ENCODE data around the gene PRRT1.
A peak's percentile ranks its signal among the peaks of the same experiment; 100 is the strongest.
"Not testable (repeated sequence)": the region's sequence is repeated elsewhere in the genome, so short reads cannot be mapped to it uniquely, and the experiment has no call there.

The PRRT1 gene

GRCh38 chr6:32187725-32188380 lies 36.1 kb upstream of the PRRT1 start:
- not testable (repeated sequence) for DNase-seq (ENCODE audit: low spot score)

- no peak for DNase-seq (ENCODE audit: low spot score)
Observed at GRCh38 chr6:32187009-32187709, 35.4 kb upstream of the PRRT1 start.

- DNase-seq (ENCODE audit: low spot score) = not testable (repeated sequence)
Observed at GRCh38 chr6:32186151-32186840, 34.6 kb upstream of the PRRT1 start.

- DNase-seq (ENCODE audit: low spot score) = not testable (repeated sequence)
Observed at GRCh38 chr6:32185681-32186131, 34.0 kb upstream of the PRRT1 start.

GRCh38 chr6:32184084-32184640 lies 32.4 kb upstream of the PRRT1 start, which contains the start of gene AGER:
TSS of gene AGER (minus strand) at chr6:32184253. CDS start at chr6:32184222, 31 bp downstream.
- DNase-seq (ENCODE audit: low spot score) = no peak

DNA sequence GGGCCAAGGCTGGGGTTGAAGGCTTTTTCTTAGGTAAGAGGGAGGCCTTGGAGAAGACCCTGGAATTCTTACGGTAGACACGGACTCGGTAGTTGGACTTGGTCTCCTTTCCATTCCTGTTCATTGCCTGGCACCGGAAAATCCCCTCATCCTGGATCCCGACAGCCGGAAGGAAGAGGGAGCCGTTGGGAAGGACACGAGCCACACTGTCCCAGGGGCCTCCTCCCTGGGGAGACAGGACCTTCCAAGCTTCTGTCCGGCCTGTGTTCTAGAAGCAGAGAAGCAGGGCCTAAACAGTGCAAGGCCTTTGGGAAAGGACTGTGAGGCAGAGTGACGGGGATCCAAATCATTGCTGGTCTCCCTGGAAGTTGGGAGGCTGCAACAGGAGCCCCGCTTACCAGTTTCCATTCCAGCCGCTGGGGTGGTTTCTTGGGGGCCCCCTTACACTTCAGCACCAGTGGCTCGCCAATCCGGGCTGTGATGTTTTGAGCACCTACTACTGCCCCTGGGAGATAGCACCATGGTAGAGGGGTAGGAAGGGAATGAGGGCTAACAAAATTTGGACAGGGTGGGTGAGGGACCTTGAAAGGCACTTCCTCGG lies 31.8 kb upstream of the PRRT1 start:
- DNase-seq (ENCODE audit: low spot score) = no peak

DNA sequence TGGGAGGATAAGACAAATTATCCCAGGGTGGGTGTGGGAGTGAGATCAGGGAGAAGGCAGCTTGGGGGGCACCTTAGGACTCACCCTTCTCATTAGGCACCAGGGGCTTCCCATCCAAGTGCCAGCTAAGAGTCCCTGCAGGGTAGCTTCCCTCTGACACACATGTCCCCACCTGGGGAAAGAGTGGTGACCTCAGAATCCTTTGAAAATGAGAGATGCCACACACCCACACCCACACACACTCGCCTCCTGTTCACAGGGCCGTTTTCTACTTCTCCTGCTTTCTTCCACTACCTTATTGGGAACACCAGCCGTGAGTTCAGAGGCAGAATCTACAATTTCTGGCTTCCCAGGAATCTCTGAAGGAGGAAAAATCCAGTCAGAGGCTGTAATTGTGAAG lies 31.3 kb upstream of the PRRT1 start:
- no peak for DNase-seq (ENCODE audit: low spot score)

DNA sequence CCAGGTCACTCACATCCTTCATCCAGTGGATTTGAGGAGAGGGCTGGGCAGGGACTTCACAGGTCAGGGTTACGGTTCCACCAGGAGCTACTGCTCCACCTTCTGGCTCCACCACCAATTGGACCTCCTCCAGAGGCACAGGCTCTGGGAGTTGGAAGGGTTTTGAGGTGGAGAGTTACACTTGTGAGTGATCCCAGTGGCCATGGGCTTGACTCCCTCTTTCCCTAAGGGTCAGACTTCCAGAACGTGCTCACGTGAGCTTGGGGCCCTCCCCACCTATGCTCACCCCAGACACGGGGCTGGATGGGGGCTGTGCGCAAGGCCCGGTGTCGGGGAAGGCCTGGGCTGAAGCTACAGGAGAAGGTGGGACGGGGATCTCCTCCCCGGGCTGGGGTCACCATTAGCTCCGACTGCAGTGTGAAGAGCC lies 30.8 kb upstream of the PRRT1 start:
- DNase-seq (ENCODE audit: low spot score) = no peak

- no peak for DNase-seq (ENCODE audit: low spot score)
Observed at GRCh38 chr6:32181915-32182529, 30.3 kb upstream of the PRRT1 start.

- no peak for DNase-seq (ENCODE audit: low spot score)
Observed at GRCh38 chr6:32181148-32181702, 29.5 kb upstream of the PRRT1 start.

DNA sequence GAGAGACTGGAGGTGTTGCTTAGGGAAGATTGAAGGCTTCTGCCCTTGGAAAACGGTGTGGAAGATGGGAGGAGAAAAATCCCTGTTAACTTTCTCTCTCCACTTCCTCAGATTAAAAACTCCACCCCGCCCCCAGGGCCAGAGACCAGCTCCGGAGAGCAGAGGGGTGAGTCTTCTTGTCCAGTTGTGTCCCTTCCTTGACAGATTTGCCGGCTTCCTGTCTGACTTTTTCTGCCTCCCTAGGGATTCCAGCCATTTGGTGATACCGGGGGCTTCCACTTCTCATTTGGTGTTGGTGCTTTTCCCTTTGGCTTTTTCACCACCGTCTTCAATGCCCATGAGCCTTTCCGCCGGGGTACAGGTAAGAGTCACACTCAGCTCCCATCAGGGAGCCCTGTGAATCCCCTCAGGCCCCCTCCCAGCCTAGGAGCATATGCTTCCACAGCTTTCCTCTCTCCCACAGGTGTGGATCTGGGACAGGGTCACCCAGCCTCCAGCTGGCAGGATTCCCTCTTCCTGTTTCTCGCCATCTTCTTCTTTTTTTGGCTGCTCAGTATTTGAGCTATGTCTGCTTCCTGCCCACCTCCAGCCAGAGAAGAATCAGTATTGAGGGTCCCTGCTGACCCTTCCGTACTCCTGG lies 28.1 kb upstream of the PRRT1 start:
- no peak for DNase-seq (ENCODE audit: low spot score)

DNA sequence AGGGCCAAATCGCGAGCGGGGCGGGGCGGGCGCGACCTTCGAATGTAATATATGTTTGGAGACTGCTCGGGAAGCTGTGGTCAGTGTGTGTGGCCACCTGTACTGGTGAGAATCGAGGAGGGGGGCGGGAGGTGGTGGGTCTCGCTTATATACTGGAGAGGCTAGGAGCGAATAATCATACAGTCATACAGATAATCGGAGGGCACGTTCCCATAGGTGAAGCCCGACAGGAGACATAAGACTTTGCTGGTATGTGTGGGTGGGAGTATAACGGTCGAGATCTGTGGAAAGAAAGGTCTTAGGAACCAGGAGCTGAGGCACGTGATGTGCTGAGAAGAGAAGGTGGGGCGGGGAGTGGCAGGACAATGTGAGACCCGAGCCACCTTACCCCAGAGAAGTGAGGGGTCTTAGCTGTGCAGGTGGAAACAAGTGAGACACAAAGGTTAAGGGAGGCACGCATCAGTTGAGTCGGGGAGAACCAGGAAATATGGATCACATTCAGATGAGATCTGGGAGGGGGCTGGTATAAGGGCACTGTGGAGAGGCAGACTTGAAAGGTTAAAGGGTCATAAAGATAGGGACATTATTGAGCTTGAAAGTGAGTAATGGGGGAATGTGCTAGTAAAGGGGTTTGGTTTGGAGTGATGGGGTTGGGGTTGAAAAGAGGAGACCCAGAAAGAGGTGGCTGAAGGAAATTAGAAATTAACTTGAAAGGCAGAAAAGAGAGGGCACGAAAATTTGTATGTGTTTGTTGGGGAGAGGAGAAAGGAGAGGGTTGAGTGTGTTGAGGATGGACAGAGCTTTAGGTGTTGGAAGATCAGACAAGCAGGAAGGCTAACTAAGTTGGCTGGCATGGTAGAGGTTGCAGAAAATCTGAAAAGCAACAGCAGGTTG lies 27.1 kb upstream of the PRRT1 start:
- no peak for DNase-seq (ENCODE audit: low spot score)

- DNase-seq (ENCODE audit: low spot score) = peak; percentile 91
Observed at GRCh38 chr6:32177788-32178546, 26.2 kb upstream of the PRRT1 start, which contains the start of gene RNF5. TSS of gene RNF5 (plus strand) at chr6:32178405. CDS start at chr6:32178512, 107 bp downstream.

DNA sequence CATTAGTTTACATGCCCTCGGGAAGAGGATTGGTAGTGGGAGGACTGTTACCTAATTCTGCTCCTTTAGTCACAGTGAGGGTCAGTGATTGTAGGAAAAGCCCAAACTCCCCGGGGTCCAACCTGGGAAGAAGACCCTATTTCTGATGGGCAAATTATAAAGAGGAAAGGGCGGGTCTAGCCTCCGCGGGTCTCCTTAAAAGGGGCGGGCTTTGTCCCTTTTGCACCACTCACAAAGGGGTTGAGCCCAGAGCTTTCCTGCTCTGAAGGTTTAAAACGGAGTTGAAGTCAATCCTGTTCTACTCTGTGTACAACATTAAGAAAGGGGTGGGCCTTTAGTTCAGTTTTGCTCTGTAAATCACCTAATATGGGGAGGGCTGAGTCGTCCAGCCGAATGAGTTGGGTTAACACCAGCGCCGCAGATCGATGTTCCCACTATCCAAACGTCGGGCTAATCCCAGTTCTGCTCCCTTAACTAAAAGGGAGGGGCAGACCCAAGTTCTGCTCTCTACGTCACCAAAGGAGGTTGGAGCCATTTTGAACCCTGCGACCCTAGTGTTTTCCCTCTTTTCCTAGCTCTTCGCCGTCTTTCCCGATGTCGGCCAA lies 25.5 kb upstream of the PRRT1 start:
- DNase-seq (ENCODE audit: low spot score) = peak; percentile 65

DNA sequence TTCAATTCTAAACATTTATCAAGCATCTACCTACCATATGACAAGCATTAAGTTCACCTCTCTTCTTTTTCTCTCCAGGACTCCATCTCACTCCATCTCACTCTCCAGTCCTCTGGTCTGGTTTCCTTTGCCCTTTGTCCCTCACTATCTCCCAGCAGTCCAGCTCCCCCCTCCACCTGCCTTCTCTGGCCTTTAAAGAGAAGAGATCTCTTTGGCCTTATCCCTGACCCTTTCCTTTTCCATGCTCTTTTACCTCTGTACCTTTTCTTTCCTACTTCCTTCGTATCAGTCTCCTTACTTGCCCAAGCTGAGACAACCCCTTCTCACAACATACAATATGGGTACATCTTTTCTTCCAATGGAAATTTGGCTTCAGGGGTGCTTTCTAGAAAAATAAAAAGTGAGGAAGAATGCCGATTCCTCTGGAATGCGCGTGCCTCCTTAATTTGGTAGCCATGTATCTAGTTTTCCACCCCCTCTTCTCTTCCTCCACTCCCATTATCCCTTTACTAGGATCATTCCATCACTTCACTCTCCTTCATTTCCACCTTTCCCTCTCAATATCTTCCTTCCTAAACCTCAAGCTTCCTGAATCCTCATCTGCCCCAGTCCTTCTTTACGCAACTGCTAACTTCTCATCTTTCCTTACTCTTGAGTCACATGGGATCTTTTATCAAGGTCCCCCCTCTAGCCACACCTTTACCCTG lies 24.9 kb upstream of the PRRT1 start:
- no peak for DNase-seq (ENCODE audit: low spot score)

GRCh38 chr6:32175711-32176475 lies 24.2 kb upstream of the PRRT1 start, which contains the start of gene AGPAT1:
TSS of gene AGPAT1 (minus strand) at chr6:32176084. CDS start at chr6:32171496, 4,588 bp downstream.
- peak; percentile 96 for DNase-seq (ENCODE audit: low spot score)

DNA sequence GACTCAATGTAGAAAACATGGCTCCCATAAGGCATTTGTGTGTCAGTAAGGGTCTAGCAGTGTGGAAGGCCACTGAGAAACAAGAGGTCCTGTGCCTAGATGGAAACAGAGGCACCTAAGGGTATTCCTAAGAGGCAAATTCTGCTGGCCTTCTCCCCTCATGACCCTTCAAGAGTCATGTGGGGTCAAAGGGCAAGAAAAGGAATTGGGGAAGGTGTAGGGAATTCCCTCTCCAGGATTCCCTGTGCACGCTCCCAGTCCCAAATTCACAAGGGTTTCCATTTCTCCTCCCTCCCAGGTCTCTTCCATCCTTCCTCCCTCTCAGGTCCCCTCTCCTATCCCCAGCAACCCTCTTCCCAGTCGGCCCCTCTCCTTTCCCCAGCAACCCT lies 23.6 kb upstream of the PRRT1 start:
- no peak for DNase-seq (ENCODE audit: low spot score)
